Endothelial cell (in vitro differentiated cells): ENCODE results near the gene RAD51B. TPM values are rescaled to one million over a fixed set of nuclear protein-coding genes. Genes with fewer than 3 reads are reported as not detected.

Experiments
- DNase-seq: peaks from one replicate; pipeline ENCODE4 v3.0.0; 2021; ENCODE audit warnings: low spot score
- H3K27ac Mint-ChIP-seq: one replicate; pipeline ENCODE4 v1.8.0; 2021; ENCODE audit warnings: mixed read lengths, inconsistent platforms; ENCODE audit not compliant: unreplicated experiment
- H3K27me3 Mint-ChIP-seq: one replicate; pipeline ENCODE4 v1.8.0; 2021; ENCODE audit warnings: mild to moderate bottlenecking, moderate library complexity, mixed read lengths, inconsistent platforms; ENCODE audit not compliant: unreplicated experiment
- H3K36me3 Mint-ChIP-seq: one replicate; pipeline ENCODE4 v1.8.0; 2021; ENCODE audit warnings: mild to moderate bottlenecking, low read depth, mixed read lengths, inconsistent platforms; ENCODE audit not compliant: unreplicated experiment
- H3K4me1 Mint-ChIP-seq: one replicate; pipeline ENCODE4 v1.8.0; 2021; ENCODE audit warnings: mild to moderate bottlenecking, mixed read lengths, inconsistent platforms; ENCODE audit not compliant: unreplicated experiment
- H3K4me3 Mint-ChIP-seq: one replicate; pipeline ENCODE4 v1.8.0; 2021; ENCODE audit warnings: mild to moderate bottlenecking, mixed read lengths, inconsistent platforms; ENCODE audit not compliant: unreplicated experiment
- H3K9me3 Mint-ChIP-seq: one replicate; pipeline ENCODE4 v1.8.0; 2021; ENCODE audit warnings: mixed read lengths, inconsistent platforms; ENCODE audit not compliant: unreplicated experiment
- CTCF ChIP-seq: fragments of 200-600 bp; sonication (generic); IDR thresholded peaks from one replicate; pipeline ENCODE4 v1.5.0; 2021; ENCODE audit warnings: antibody characterized with exemption; ENCODE audit not compliant: unreplicated experiment
- total RNA-seq: library from RNA; stranded (reverse); fragmentation: NEBNext Ultra II Directional; extraction: Animal tissue kit (Norgen Biotek cat#: 25700); gene quantifications from one replicate; pipeline ENCODE4 v1.2.1, GENCODE V29; 2021; ENCODE audit not compliant: unreplicated experiment

RAD51B gene
- total RNA-seq, 1 donor from 2014 or later = 23.5 TPM

- H3K4me1 Mint-ChIP-seq = peaks cover 8% of the 10 kb centered on the region
- no peak for DNase-seq
- H3K9me3 Mint-ChIP-seq = no peaks in the 10 kb centered on the region
- no peak overlapping the region for H3K27ac Mint-ChIP-seq
- TF ChIP-seq CTCF = no peak
- peaks cover 4% of the 10 kb centered on the region for H3K27me3 Mint-ChIP-seq
- no peak overlapping the region for H3K4me3 Mint-ChIP-seq
- peaks cover 4% of the 10 kb centered on the region for H3K36me3 Mint-ChIP-seq
Observed at GRCh38 chr14:68535404-68536017, 715.9 kb downstream of the RAD51B start.

- Mint-ChIP-seq H3K36me3 (peaks cover 2% of the 10 kb centered on the region), H3K27me3 (peaks cover 4% of the 10 kb centered on the region), H3K9me3 (no peaks in the 10 kb centered on the region), H3K4me3 (no peak overlapping the region), H3K27ac (no peak overlapping the region), H3K4me1 (peaks cover 8% of the 10 kb centered on the region)
- no peak for TF ChIP-seq CTCF
- no peak for DNase-seq
Observed at GRCh38 chr14:68536018-68536410, 716.4 kb downstream of the RAD51B start.

- no peak for DNase-seq
- H3K4me1 Mint-ChIP-seq = peaks cover 8% of the 10 kb centered on the region
- H3K36me3 Mint-ChIP-seq = no peaks in the 10 kb centered on the region
- peaks cover 4% of the 10 kb centered on the region for H3K27me3 Mint-ChIP-seq
- H3K27ac Mint-ChIP-seq = no peak overlapping the region
- H3K4me3 Mint-ChIP-seq = no peak overlapping the region
- no peaks in the 10 kb centered on the region for H3K9me3 Mint-ChIP-seq
- no peak for TF ChIP-seq CTCF
Observed at GRCh38 chr14:68538639-68539038, 719.1 kb downstream of the RAD51B start.

GRCh38 chr14:68539241-68539737 is 719.7 kb downstream of the RAD51B start:
- no peaks in the 10 kb centered on the region for H3K9me3 Mint-ChIP-seq
- no peak for DNase-seq
- H3K4me1 Mint-ChIP-seq = peaks cover 8% of the 10 kb centered on the region
- no peaks in the 10 kb centered on the region for H3K36me3 Mint-ChIP-seq
- no peak overlapping the region for H3K4me3 Mint-ChIP-seq
- peaks cover 4% of the 10 kb centered on the region for H3K27me3 Mint-ChIP-seq
- no peak overlapping the region for H3K27ac Mint-ChIP-seq
- TF ChIP-seq CTCF = no peak

- TF ChIP-seq CTCF = no peak
- H3K36me3 Mint-ChIP-seq = no peaks in the 10 kb centered on the region
- H3K4me1 Mint-ChIP-seq = peaks cover 8% of the 10 kb centered on the region
- H3K27ac Mint-ChIP-seq = no peak overlapping the region
- H3K4me3 Mint-ChIP-seq = no peak overlapping the region
- no peaks in the 10 kb centered on the region for H3K9me3 Mint-ChIP-seq
- H3K27me3 Mint-ChIP-seq = peaks cover 4% of the 10 kb centered on the region
- DNase-seq = no peak
Observed at GRCh38 chr14:68539789-68540188, 720.2 kb downstream of the RAD51B start.
